Astrocyte (in vitro differentiated cells and primary cell): ENCODE measurements around the gene GABRA5.

Experiments used
- CTCF ChIP-seq: IDR thresholded peaks from 2 replicates; pipeline ENCODE4 v1.5.1; 2011; ENCODE audit warnings: low read depth, mild to moderate bottlenecking, inconsistent platforms, low read length, moderate library complexity; ENCODE audit not compliant: insufficient read depth
- EZH2 ChIP-seq: IDR thresholded peaks from 2 replicates; pipeline ENCODE4 v1.6.1; 2012; ENCODE audit warnings: mild to moderate bottlenecking, low read length, inconsistent platforms; ENCODE audit not compliant: insufficient read depth

- TF ChIP-seq CTCF: no peak
- TF ChIP-seq EZH2: no peak
Observed at GRCh38 chr15:26882616-26883365, 15.9 kb downstream of the GABRA5 start.
